NK-92 (cell line): ENCODE data around the gene PDXP.

ENCODE experiments used
- DNase-seq: peaks from one replicate; lab custom pipeline; 2025; ENCODE audit not compliant: unreplicated experiment; lab: John Stamatoyannopoulos, UW

The PDXP gene

GRCh38 chr22:37628830-37629229 is 29.7 kb upstream of the PDXP start:
- no peak for DNase-seq

- DNase-seq: no peak
Observed at GRCh38 chr22:37629928-37630327, 28.6 kb upstream of the PDXP start.

GRCh38 chr22:37630839-37631435 is 27.6 kb upstream of the PDXP start:
- no peak for DNase-seq

- DNase-seq: no peak
Observed at GRCh38 chr22:37631448-37632173, 26.9 kb upstream of the PDXP start.

- no peak for DNase-seq
Observed at GRCh38 chr22:37632174-37633088, 26.1 kb upstream of the PDXP start.

- no peak for DNase-seq
Observed at GRCh38 chr22:37633089-37633624, 25.4 kb upstream of the PDXP start.

- no peak for DNase-seq
Observed at GRCh38 chr22:37633625-37634416, 24.7 kb upstream of the PDXP start.

GRCh38 chr22:37634417-37634924 is 24.1 kb upstream of the PDXP start:
- DNase-seq: no peak

- no peak for DNase-seq
Observed at GRCh38 chr22:37635157-37635556, 23.4 kb upstream of the PDXP start.

GRCh38 chr22:37636186-37636948 is 22.2 kb upstream of the PDXP start:
- no peak for DNase-seq

- DNase-seq: no peak
Observed at GRCh38 chr22:37636949-37637273, 21.6 kb upstream of the PDXP start.

- no peak for DNase-seq
Observed at GRCh38 chr22:37638391-37639069, 20.0 kb upstream of the PDXP start.

- DNase-seq: no peak
Observed at GRCh38 chr22:37639070-37639760, 19.3 kb upstream of the PDXP start, which contains the start of gene SH3BP1. SH3BP1 (plus strand) TSS chr22:37639669; CDS start chr22:37639788, 119 bp downstream.

GRCh38 chr22:37639771-37640590 is 18.5 kb upstream of the PDXP start:
- DNase-seq: no peak

- no peak for DNase-seq
Observed at GRCh38 chr22:37640591-37641560, 17.6 kb upstream of the PDXP start.

- DNase-seq: no peak
Observed at GRCh38 chr22:37641561-37641949, 17.0 kb upstream of the PDXP start.
